GM12891 (cell line): ENCODE results near the gene NGEF.

ENCODE experiments used
- POLR2AphosphoS5 ChIP-seq: IDR thresholded peaks from 2 replicates; pipeline ENCODE4 v1.6.1; 2011; ENCODE audit warnings: low read depth, low read length, control low read depth
- SPI1 ChIP-seq: IDR thresholded peaks from 2 replicates; pipeline ENCODE4 v1.6.1; 2011; ENCODE audit warnings: low read depth, low read length, control low read depth
- TAF1 ChIP-seq: IDR thresholded peaks from 2 replicates; pipeline ENCODE4 v1.6.1; 2011; ENCODE audit warnings: low read depth, low read length, control low read depth

DNA sequence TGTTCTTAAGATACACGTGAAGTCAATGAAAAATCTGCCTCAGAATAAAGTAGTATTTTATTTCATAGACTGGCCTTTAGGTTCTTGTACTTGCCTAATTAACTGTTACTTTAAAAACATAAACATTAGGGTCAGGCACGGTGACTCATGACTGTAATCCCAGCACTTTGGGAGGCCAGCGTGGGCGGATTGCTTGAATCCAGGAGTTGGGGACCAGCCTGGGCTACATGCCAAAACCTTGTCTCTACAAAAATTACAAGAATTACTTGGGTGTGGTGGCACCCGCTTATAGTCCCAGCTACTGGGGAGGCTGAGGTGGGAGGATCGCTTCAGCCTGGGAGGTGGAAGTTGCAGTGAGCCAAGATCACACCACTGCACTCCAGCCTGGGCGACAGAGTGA is 159.0 kb downstream of the NGEF start:
- TF ChIP-seq SPI1 (no peak), POLR2AphosphoS5 (no peak), TAF1 (no peak)
